Astrocyte of the spinal cord (primary cell): Measurements from ENCODE around the gene TAF1A.
"Not testable (repeated sequence)": the region's sequence is repeated elsewhere in the genome, so short reads cannot be mapped to it uniquely, and the experiment has no call there.

Experiments used
- DNase-seq: peaks from one replicate; pipeline ENCODE4 v3.0.0; 2011; ENCODE audit warnings: low read depth, low spot score
- H3K4me3 ChIP-seq: 2 replicates; pipeline ENCODE4 v1.5.1; 2011; ENCODE audit warnings: low read depth, mild to moderate bottlenecking, low read length, moderate library complexity
- in situ Hi-C: cut with HindIII; loops from 2 replicates; pipeline ENCODE4 v1.10.0; 2017; ENCODE audit warnings: low sequenced_read_pairs
- TF ChIP-seq, protein P1 (sequence below): IDR thresholded peaks from 2 replicates; pipeline ENCODE4 v1.5.1; 2012; ENCODE audit warnings: low read depth, mild to moderate bottlenecking, low read length, inconsistent platforms

TAF1A gene

DNA sequence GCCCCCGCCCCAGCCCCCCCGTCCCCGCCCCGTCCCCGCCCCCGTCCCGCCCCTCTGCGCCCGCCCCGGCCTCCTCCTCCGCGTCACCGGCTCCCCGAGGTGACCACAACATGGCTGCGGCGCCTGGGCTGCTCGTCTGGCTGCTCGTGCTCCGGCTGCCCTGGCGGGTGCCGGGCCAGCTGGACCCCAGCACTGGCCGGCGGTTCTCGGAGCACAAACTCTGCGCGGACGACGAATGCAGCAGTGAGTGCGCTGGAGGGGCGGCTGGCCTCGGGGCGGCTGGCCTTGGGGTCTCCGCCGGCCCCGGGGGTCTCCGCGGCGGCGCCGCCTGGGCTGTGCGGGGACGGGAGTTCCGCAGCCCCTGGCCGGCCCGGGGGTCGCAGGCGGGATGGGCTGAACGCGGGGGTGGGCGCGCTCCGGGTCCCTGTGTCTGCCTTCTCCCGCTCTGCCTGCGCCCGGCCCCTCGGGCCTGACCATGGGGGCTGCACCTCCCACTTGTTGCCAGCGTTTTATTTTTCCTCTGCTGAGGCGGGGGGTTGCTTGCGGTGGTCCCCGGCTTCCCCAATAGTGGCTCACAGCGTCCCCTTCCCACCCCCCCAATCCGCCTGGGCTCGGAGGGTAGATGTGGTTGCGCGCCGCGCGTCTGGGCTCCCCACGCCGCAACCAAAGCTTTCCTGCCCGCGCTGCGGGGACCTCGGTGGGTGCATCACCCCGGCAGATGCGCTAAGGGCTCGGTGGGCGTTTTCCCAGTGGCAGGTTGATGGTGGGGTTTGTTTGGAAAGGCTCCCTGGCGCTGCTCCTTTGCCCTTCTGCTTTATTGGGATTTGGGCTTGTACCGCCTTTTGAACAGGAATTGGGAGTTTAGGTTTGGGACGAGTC is 28.5 kb upstream of the TAF1A start, which contains the start of gene MIA3:
MIA3 (plus strand) TSS at position 97 of the 879 bp plus-strand sequence; CDS start at position 111, 14 bp downstream.
- peak within 1 kb of the TSS; percentile 79 for H3K4me3 ChIP-seq
- TF ChIP-seq, protein P1, sequence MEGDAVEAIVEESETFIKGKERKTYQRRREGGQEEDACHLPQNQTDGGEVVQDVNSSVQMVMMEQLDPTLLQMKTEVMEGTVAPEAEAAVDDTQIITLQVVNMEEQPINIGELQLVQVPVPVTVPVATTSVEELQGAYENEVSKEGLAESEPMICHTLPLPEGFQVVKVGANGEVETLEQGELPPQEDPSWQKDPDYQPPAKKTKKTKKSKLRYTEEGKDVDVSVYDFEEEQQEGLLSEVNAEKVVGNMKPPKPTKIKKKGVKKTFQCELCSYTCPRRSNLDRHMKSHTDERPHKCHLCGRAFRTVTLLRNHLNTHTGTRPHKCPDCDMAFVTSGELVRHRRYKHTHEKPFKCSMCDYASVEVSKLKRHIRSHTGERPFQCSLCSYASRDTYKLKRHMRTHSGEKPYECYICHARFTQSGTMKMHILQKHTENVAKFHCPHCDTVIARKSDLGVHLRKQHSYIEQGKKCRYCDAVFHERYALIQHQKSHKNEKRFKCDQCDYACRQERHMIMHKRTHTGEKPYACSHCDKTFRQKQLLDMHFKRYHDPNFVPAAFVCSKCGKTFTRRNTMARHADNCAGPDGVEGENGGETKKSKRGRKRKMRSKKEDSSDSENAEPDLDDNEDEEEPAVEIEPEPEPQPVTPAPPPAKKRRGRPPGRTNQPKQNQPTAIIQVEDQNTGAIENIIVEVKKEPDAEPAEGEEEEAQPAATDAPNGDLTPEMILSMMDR = no peak
- no peak for DNase-seq
- in situ Hi-C loops = no loop called here

DNA sequence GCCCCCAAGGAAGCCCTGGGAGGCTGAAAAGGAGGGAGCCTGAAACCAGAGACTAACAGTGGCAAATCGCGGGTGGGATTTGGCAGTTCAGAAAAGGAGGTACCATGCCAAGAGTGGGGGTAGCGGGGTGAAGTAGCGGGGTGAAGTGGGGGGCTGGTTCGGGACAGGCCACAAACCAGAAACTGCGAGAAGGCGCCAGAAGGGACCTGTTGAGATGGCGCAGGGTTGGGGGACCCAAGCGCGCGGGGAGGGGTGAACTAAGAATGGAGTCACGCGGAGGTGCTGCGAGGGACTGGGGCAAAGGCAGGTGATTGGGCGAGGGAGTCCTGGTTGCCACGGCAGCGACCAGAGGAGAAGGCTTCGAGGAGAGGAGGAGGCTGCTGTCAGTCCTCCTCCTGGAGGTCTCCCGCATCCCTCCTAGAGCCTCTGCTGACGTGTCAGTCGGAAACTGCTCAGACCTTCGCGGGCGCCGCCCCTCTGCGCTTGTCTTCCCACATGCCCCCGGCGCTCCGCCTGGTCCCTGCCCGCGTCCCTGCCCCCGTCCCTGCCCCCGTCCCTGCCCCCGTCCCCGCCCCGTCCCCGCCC is 27.7 kb upstream of the TAF1A start:
- peak; percentile 97 for DNase-seq
- H3K4me3 ChIP-seq = peak overlapping the region; percentile 57
- TF ChIP-seq, protein P1 = no peak
- in situ Hi-C loops = no loop called here

- TF ChIP-seq, protein P1 = no peak
- DNase-seq = peak; percentile 74
- H3K4me3 ChIP-seq = no peak overlapping the region
- in situ Hi-C loops = no loop called here
Measured at GRCh38 chr1:222616525-222616924, 26.8 kb upstream of the TAF1A start.

GRCh38 chr1:222613627-222614026 is 23.9 kb upstream of the TAF1A start:
- in situ Hi-C loops = no loop called here
- TF ChIP-seq, protein P1 = no peak
- no peak for DNase-seq
- H3K4me3 ChIP-seq = no peak overlapping the region

- no peak overlapping the region for H3K4me3 ChIP-seq
- TF ChIP-seq, protein P1 = no peak
- in situ Hi-C loops = no loop called here
- DNase-seq = no peak
Measured at GRCh38 chr1:222610728-222611127, 21.0 kb upstream of the TAF1A start.

- in situ Hi-C loops, H3K4me3 ChIP-seq, DNase-seq: not testable (repeated sequence)
Measured at GRCh38 chr1:222609111-222609510, 19.4 kb upstream of the TAF1A start.

GRCh38 chr1:222606757-222607156 is 17.0 kb upstream of the TAF1A start:
- TF ChIP-seq, protein P1 = no peak
- in situ Hi-C loops = no loop called here
- H3K4me3 ChIP-seq = no peak overlapping the region
- no peak for DNase-seq
